HG03439 (cell line): ENCODE measurements around the gene ANKS3.

Source experiments
- ATAC-seq: cut with Tn5 transposase; IDR thresholded peaks from one replicate; pipeline ENCODE4 v1.9.1; 2021; ENCODE audit warnings: mild to moderate bottlenecking, moderate library complexity; ENCODE audit not compliant: unreplicated experiment

ANKS3 gene

GRCh38 chr16:4687946-4688673, 46.0 kb downstream of the ANKS3 start:
- ATAC-seq: no peak

DNA sequence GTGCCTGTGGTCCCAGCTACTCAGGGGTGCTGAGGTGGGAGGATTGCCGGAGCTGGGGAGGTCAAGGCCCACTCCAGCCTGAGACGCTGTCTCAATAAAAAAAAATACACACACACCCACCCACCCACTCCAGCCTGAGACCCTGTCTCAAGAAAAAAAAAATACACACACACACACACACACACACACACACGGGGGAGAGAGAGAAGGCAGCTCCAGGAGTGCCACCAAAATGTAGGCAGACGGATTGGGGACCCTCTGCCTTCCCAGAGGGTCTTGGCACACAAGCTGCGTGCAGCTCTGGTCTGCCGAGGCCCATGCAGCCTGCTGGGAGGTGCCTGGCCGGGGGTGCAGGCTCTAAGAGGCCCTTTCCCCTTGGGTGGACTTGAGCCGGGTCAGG, 46.7 kb downstream of the ANKS3 start:
- ATAC-seq: no peak

GRCh38 chr16:4686497-4687210, 47.4 kb downstream of the ANKS3 start:
- no peak for ATAC-seq

DNA sequence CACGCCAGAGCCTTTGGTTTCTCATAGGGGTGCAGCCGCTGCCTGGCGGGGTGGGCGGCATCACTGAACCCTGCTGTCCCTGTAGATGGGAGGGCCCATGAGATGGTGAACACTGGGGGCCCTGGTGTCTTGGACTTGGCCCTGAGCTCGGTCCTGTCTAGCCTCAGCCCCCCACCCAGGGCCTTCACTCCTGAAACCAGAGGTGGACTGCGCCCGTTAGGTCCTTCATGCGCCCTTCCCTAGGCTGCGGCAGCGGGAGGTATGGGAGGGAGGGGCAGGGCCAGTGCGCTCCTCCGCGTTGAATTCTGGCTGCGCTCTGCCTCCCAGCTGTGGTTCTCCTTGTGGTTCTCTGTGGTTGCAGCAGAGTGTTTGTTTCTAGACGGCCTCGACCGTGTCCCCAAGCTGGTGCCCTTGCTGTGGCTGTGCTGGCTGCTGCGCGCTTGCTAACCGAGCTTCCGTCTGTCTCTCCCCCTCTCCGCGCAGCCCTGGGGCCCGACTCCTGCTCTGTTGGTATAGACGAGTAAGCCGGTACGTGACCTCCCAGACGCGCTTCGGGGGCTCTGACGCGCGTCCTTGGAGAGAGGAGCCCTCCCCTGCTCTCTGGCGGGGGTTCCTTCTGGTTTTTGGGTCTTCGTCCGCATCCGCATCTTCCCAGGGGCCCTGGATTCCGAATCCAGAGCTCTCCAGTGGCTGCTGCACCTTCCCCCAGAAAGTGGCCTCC, 48.1 kb downstream of the ANKS3 start:
- ATAC-seq: no peak

DNA sequence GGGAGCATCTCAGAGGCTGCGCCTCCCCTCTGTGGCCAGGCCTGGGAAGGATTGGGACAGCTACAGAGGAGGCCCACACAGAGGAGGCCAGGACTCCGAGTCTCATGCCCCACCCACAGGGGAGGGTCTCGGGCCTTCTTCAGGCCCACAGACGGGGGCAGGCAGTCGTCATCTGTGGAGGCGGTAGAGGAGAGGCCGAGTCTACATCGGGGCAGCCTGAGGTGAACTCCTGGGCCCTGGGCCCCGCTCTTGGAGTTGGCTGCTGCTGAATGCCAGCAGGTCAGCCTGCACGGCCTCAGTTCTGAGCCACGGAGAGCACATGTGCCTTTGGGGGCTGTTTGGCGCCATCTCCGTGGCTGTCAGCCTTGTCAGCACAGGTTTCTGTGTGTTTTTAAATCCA, 48.8 kb downstream of the ANKS3 start:
- no peak for ATAC-seq

DNA sequence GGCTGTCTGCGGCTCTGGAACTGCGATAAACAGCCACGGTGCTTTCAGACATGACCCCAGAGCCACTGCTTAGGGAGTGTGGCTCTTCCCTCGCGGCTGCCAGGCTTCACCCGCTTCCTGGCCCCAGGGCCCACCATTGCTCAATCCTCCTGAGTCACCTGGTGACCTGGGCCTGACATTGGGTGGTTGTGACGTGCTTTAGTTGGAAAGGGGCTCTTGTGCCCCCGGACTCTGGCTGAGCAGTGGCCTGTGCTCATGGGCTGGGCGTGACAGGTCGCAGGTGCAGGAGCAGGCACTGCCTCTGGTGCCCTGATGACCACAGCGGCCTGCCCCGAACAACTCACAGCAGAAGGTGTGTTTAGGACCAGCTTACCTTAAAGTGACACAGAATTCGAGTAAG, 49.3 kb downstream of the ANKS3 start:
- no peak for ATAC-seq

GRCh38 chr16:4684058-4684715, 49.9 kb downstream of the ANKS3 start:
- no peak for ATAC-seq

- no peak for ATAC-seq
Measured at GRCh38 chr16:4683255-4684057, 50.6 kb downstream of the ANKS3 start.

GRCh38 chr16:4682616-4683254, 51.3 kb downstream of the ANKS3 start:
- ATAC-seq: no peak

GRCh38 chr16:4682084-4682591, 51.9 kb downstream of the ANKS3 start:
- ATAC-seq: no peak

- ATAC-seq: no peak
Measured at GRCh38 chr16:4681471-4682083, 52.5 kb downstream of the ANKS3 start.

- ATAC-seq: no peak
Measured at GRCh38 chr16:4680673-4681470, 53.2 kb downstream of the ANKS3 start.

GRCh38 chr16:4679850-4680636, 54.0 kb downstream of the ANKS3 start:
- no peak for ATAC-seq

DNA sequence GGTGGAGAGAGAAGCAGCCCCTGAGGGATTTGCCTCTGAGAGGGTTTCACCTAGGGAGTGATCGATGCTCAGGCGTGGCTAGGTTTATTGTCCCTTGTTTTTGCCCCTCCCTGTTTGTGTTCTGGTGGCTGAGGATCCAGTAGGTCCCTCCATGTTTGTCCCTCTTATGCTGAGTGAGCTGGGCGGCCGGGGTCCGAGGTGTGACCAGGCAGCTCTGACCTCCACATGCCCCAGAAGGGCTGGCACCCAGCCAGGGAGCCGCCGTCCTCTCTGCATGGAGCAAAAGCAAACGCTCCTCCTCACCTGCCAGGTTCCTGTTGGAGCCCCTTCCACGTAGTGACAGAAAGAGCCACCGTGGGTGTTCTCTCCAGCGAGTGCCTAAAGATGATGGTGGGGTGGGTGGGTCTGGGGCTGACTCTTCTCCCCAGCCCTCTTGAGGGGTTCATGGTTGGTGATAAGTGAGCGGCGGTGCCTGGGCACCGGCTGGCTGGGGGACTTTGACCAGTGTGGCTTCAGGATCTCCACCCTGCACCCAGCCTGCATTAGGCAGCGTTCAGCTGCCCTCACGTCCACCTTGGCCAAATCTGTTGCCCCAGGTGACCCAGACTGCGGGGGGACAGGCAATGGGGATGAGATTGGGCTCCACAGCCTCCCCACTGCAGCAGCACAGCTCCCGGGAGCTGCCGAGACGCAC, 54.8 kb downstream of the ANKS3 start:
- ATAC-seq: no peak

DNA sequence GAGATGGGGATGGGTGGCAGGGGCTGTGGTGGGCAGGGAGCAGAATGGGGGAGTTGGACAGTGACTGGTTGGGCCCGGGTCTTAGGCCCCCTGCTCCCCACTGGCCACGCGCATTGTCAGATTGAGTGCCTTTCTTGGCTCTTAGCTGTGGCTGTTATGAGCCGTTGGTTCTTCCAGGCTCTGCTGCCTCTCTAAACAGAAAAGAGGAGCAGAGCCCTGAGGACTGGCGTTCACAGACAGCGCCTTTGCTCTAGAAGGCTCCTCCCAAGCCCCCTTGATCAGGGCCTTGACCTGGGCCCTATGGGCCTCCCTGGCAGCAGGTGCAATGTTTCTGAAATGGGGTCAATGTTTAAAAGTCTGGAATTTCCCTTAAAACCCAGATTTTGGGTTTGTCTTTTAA, 55.5 kb downstream of the ANKS3 start:
- ATAC-seq: no peak

DNA sequence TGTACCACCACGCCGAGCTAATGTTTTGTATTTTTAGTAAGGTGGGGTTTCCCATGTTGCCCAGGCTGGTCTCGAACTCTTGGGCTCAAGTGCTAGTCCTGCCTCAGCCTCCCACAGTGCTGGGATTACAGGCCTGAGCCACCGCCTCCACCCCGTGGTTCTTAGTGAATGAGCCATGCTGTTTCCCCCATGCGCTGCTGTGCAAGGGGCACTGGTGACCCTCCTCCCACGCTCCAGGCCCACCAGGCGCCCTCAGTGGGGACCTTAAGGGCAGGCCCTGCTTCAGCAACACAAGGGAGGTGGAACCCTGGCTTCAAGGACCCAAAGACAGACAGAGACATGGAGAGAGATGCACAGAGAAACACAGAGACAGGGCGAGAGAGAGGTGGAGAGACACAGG, 56.1 kb downstream of the ANKS3 start:
- no peak for ATAC-seq

DNA sequence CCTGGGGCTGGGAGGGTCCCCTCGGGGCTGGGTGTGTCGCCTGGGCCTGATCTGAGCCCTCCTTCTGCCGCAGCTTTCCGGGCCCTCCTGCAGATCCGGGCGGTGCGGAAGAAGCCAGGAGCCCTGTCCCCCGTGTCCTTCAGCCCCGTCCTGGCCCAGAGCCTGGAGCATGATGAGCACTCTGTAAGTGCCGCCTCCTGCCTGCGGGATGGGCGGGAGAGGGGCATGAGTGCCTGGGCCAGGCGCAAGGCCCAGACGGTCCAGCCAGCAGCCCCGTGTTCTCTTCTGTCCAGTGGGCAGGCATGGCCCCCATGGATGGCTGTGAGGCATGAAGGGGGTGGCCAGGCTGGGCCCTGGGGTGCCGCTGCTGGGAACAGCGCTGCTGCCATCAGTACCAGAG, 56.7 kb downstream of the ANKS3 start:
- ATAC-seq: no peak
